ENCODE measurements around the gene KIFAP3.

The KIFAP3 gene

GRCh38 chr1:169974067-169974466 lies 100.4 kb downstream of the KIFAP3 start:
- no peak for DNase-seq

- no peak for DNase-seq
Observed at GRCh38 chr1:169970114-169970513, 104.4 kb downstream of the KIFAP3 start.

DNA sequence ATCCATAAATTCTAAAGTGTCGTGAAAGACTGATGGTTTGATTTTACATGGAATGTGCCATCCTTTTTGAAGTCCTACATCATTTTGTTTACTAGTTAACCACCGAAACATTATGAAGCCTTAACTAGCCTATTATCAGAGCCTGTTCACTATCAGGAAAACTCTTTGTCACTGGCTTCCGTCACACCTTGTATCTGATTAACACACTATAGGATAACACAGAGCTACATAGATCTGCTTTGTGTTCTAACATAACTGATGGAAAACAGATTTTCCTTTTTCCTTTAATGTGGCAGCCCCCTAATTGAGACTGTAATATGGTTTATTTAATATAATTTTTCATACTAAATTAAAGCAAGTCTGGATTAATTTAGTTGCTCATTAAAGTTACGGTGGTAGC lies 106.3 kb downstream of the KIFAP3 start:
- no peak for DNase-seq

- DNase-seq, result no peak
Observed at GRCh38 chr1:169964206-169964605, 110.3 kb downstream of the KIFAP3 start.

DNA sequence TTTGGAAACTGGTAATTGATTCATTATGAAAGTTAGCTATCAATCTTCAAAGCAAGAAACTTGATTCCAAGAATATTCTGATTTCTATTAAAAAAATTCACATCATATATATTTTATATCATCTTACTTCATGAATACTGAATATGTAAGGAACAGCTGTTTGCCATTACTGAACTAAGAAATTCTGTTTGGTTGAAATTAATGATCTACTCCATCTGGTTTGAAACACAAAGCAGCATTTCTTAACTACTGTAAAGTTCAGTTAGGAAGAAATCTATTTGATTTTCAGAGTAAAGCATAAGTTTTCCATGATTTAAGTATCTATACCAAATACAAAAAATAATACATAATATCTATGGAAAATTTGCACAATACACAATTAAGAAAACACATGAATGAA lies 114.8 kb downstream of the KIFAP3 start:
- no peak for DNase-seq

DNA sequence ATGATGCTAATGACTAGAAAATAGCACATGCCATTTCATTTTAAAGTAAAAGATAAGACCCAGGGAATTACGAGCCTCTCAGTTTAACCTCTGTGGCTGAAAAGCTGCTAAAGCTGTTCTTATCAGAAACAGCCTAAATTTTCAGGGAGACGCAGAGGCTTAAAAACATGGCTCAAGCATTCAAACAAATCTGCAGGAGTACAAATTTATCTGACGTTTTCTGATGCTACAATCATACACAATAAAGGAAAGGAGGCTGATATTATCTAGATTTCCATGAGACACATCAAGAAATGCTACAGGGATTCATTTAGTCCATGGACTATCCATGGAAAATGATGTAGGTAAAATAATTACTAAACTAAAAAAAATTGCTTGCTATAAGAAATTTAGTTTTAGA lies 115.5 kb downstream of the KIFAP3 start:
- no peak for DNase-seq

DNA sequence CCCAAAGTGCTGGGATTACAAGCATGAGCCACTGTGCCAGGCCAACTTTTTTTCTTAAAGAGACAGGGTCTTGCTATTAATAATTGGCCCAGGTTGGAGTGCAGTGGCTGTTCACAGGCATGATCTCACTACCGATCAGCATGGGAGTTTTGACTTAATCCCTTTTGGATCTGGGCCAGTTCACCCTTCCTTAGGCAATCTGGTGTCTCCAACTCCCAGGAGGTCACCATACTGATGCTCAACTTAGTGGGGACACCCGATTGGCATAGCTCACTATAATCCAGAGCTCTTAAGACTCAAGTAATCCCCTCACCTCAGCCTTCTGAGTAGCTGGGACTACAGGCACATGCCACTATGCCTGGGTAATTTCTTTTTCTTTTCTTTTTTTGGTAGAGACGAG lies 116.6 kb downstream of the KIFAP3 start:
- no peak for DNase-seq

DNA sequence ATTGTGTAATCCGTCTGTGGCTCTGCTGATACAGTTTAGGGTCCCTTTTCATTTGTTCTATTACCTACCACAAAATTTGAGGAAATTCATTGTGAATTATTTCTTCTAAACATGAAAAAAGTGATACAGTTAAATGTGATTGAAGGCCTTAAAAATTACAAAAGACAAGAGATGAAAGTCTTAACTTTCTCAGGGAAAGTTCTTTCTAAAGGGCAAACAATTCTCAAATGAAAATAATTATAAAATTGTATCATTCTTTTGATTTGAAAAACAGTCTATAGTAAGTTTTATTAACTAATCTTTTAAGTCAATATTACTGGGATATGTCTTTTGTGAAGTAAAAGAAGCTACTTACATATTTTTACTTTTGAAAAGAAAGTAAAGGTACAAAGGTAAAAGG lies 123.4 kb downstream of the KIFAP3 start:
- DNase-seq, result no peak

- no peak for DNase-seq
Observed at GRCh38 chr1:169949139-169949538, 125.4 kb downstream of the KIFAP3 start.

DNA sequence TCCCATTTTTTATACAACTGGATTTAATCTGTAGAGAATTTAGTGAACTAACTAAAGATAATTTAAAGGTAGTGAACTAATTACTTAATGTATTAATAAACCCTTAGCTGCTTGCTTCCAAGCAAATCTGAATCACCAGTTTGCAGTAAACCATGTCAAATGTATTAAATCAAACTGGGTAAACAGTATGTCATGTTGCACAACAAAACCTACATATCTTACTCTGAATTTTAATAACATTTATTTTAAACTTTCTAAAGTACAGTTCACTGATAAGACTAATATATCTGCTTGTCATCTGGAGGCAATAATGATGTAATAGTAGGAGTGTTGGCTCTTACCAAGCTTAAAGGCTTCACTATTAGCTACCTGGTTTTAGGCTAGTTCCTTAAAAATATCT lies 128.3 kb downstream of the KIFAP3 start:
- DNase-seq, result no peak

DNA sequence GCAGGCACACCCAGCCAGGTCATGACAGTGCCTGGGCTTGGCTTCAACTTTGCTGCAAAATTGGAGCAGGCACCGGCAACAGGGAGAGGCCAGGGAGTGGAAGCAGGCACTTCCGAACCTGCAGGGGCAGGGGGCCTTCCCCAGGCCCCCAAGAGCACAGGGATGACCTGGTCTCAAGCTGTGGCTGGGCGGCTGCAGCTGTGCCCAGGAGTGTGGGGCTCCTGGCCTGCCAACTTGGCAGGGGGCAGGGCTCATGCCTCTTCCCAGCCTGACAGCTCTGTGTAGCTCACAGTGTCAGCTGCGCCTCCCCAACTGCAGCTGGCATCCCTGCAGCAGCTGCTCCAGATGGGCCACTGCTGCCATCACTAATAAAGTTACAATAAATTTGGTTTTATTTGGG lies 129.3 kb downstream of the KIFAP3 start:
- DNase-seq, result no peak

GRCh38 chr1:169944621-169945020 lies 129.9 kb downstream of the KIFAP3 start:
- DNase-seq, result no peak

GRCh38 chr1:169943963-169944526 lies 130.4 kb downstream of the KIFAP3 start:
- DNase-seq, result no peak

GRCh38 chr1:169941982-169942830 lies 132.3 kb downstream of the KIFAP3 start:
- DNase-seq, result no peak

GRCh38 chr1:169933984-169934725 lies 140.3 kb downstream of the KIFAP3 start:
- DNase-seq, result no peak

- no peak for DNase-seq
Observed at GRCh38 chr1:169931795-169932231, 142.7 kb downstream of the KIFAP3 start.

DNA sequence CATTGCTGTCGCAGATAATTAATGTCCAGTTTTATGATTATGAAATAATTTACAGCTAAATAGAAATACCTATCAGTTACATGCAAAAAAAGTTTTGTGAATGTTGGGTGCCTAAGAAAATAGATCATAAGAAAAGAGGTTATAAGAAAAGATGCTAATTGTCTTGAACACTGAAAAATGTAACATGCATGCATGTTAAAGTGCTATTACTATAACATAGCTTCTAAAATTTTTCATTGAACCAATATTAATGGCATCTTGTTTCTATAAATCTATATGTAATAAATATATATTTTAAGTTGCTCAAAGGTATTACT lies 145.3 kb downstream of the KIFAP3 start:
- no peak for DNase-seq

GRCh38 chr1:169928438-169929209 lies 145.9 kb downstream of the KIFAP3 start:
- DNase-seq, result no peak

- no peak for DNase-seq
Observed at GRCh38 chr1:169925505-169926482, 148.7 kb downstream of the KIFAP3 start.

- no peak for DNase-seq
Observed at GRCh38 chr1:169924829-169925228, 149.7 kb downstream of the KIFAP3 start.

DNA sequence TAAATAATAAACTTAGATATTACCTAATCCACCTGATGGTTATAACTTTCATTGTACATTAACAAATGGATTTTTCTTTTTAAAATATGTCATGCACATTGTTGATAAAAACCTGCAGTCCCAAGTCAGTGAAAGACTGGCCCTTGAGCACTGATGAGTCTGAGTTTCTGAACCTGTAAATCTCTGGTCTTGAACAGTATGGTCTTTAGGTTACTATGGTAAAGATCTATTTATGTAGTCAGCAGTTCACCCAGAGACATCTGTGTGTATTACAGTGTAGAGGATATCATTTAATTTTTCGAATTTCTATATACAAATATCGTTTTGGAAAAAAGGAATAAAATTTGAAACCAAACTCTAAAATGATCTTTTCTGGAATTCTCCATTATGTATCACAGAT lies 150.4 kb downstream of the KIFAP3 start:
- no peak for DNase-seq

GRCh38 chr1:169921080-169921479 lies 153.4 kb downstream of the KIFAP3 start:
- DNase-seq, result no peak
